HCT116 (cell line): Measurements from ENCODE around the gene AP5S1. TPM values are rescaled to one million over a fixed set of nuclear protein-coding genes. Genes with fewer than 3 reads are reported as not detected.

ENCODE experiments used
- ATAC-seq: fragments of 200-7000 bp; cut with Tn5 transposase; 2 replicates; pipeline ENCODE4 v1.9.1; 2020; ENCODE audit warnings: mild to moderate bottlenecking, moderate library complexity
- BruUV-seq: library from RNA; stranded (reverse); fragments of 400-500 nt; replicated peaks from 2 replicates; lab custom pipeline; 2021; lab: Mats Ljungman, UMichigan
- CTCF ChIA-PET: fragments of 300-600 bp; sonication (Branson Sonifier 250); formaldehyde crosslinking; loops from one replicate; lab custom pipeline; 2021; ENCODE audit warnings: antibody characterized with exemption; lab: Charles Lee
- POLR2A ChIA-PET: fragments of 300-600, 350-600 bp; sonication (Branson Sonifier 250); formaldehyde crosslinking; loops from one replicate; lab custom pipeline; 2021; ENCODE audit warnings: antibody characterized with exemption; lab: Charles Lee
- RAD21 ChIA-PET, 2 experiments: fragments of 300-600 bp; sonication (Branson Sonifier 250); formaldehyde crosslinking; loops; one replicate each; lab custom pipeline; 2023; ENCODE audit warnings: low total read pairs in 2 of 2; ENCODE audit not compliant: uncharacterized antibody in 2 of 2, unreplicated experiment in 2 of 2, low non-redundant PET in 1 of 2; lab: Charles Lee
- DNase-seq: peaks from one replicate; pipeline ENCODE4 v3.0.0-alpha.2; 2010; ENCODE audit warnings: low read depth, low spot score
- H2AFZ ChIP-seq: fragments of 200-600 bp; shearing (Covaris generic), sonication (generic); 2 replicates; pipeline ENCODE4 v1.6.1; 2017; ENCODE audit warnings: low read depth, mixed run types, mixed read lengths, antibody characterized with exemption, low read length; ENCODE audit not compliant: poor library complexity, severe bottlenecking
- H3K27ac ChIP-seq: 2 replicates; pipeline ENCODE4 v1.5.1; 2012; ENCODE audit warnings: low read depth, low read length
- H3K27me3 ChIP-seq: fragments of 200-600 bp; sonication (generic); 2 replicates; pipeline ENCODE4 v1.6.1; 2016; ENCODE audit warnings: mixed run types, low read length, mixed read lengths; ENCODE audit not compliant: insufficient read depth
- H3K36me3 ChIP-seq, 2 experiments: fragments of 200-500 bp in 1 of 2; fragments of 200-600 bp in 1 of 2; sonication (Bioruptor generic) in 1 of 2; sonication (generic) in 1 of 2; 2 replicates each; pipeline versions ENCODE4 v1.5.1 to v1.6.1; 2014 to 2016; ENCODE audit warnings: low read length in 2 of 2, inconsistent platforms in 1 of 2, mixed read lengths in 1 of 2, mixed run types in 1 of 2; ENCODE audit not compliant: insufficient read depth in 2 of 2, control insufficient read depth in 1 of 2
- H3K4me1 ChIP-seq, 2 experiments: fragments of 200-600 bp in 1 of 2; sonication (generic) in 1 of 2; 2 replicates each; pipeline versions ENCODE4 v1.5.1 to v1.6.1; 2012 to 2017; ENCODE audit warnings: low read length in 2 of 2, inconsistent platforms in 1 of 2, mild to moderate bottlenecking in 1 of 2, mixed read lengths in 1 of 2, mixed run types in 1 of 2, moderate library complexity in 1 of 2; ENCODE audit not compliant: insufficient read depth in 2 of 2, control insufficient read depth in 1 of 2
- H3K4me2 ChIP-seq: fragments of 200-600 bp; sonication (generic); 2 replicates; pipeline ENCODE4 v1.6.1; 2017; ENCODE audit warnings: mixed run types, low read length, mixed read lengths
- H3K4me3 ChIP-seq, 2 experiments: fragments of 200-600 bp in 1 of 2; sonication (generic) in 1 of 2; replicated peaks in 1 of 2; 2 replicates each; pipeline ENCODE4 v1.5.1; 2011 to 2016; ENCODE audit warnings: low read length in 2 of 2, control low read depth in 1 of 2, low read depth in 1 of 2, mild to moderate bottlenecking in 1 of 2, mixed read lengths in 1 of 2, mixed run types in 1 of 2
- H3K79me2 ChIP-seq: fragments of 200-600 bp; sonication (generic); 2 replicates; pipeline ENCODE4 v1.6.1; 2017; ENCODE audit warnings: mild to moderate bottlenecking, mixed run types, low read length, moderate library complexity, mixed read lengths; ENCODE audit not compliant: insufficient read depth
- H3K9ac ChIP-seq: fragments of 200-600 bp; sonication (generic); 2 replicates; pipeline ENCODE4 v1.6.1; 2016; ENCODE audit warnings: low read length, mixed read lengths
- H3K9me2 ChIP-seq: fragments of 200-600 bp; sonication (generic), shearing (Covaris generic); 2 replicates; pipeline ENCODE4 v1.6.1; 2017; ENCODE audit warnings: mixed run types, mild to moderate bottlenecking, moderate library complexity; ENCODE audit not compliant: insufficient read depth
- H3K9me3 ChIP-seq, 2 experiments: fragments of 200-500 bp in 1 of 2; fragments of 200-600 bp in 1 of 2; sonication (Bioruptor generic) in 1 of 2; sonication (generic) in 1 of 2; 2 replicates each; pipeline ENCODE4 v1.6.1; 2014 to 2017; ENCODE audit warnings: low read length in 2 of 2, mixed read lengths in 2 of 2, inconsistent platforms in 1 of 2, low read depth in 1 of 2, mild to moderate bottlenecking in 1 of 2, mixed run types in 1 of 2, moderate library complexity in 1 of 2; ENCODE audit not compliant: control insufficient read depth in 1 of 2, insufficient read depth in 1 of 2
- H4K20me1 ChIP-seq: fragments of 200-600 bp; sonication (generic), shearing (Covaris generic); 2 replicates; pipeline ENCODE4 v1.6.1; 2017; ENCODE audit warnings: mixed run types, mild to moderate bottlenecking, moderate library complexity; ENCODE audit not compliant: insufficient read depth
- CBX3 ChIP-seq: IDR thresholded peaks from 2 replicates; pipeline ENCODE4 v1.6.1; 2012; ENCODE audit warnings: low read depth
- EGR1 ChIP-seq: IDR thresholded peaks from 2 replicates; pipeline ENCODE4 v1.6.1; 2012; ENCODE audit warnings: low read depth
- EZH2 ChIP-seq: fragments of 200-600 bp; sonication (generic); IDR thresholded peaks from 2 replicates; pipeline ENCODE4 v1.6.1; 2017; ENCODE audit warnings: antibody characterized with exemption, mixed run types
- EZH2phosphoT487 ChIP-seq: fragments of 200-600 bp; IDR thresholded peaks from 2 replicates; pipeline ENCODE4 v1.6.1; 2018; ENCODE audit warnings: antibody characterized with exemption, borderline replicate concordance
- JUND ChIP-seq: IDR thresholded peaks from 2 replicates; pipeline ENCODE4 v1.6.1; 2012
- POLR2AphosphoS5 ChIP-seq: IDR thresholded peaks from 2 replicates; pipeline ENCODE4 v1.6.1; 2011; ENCODE audit warnings: mild to moderate bottlenecking, low read depth, low read length, moderate library complexity
- RAD21 ChIP-seq: IDR thresholded peaks from 2 replicates; pipeline ENCODE4 v1.6.1; 2012; ENCODE audit warnings: low read depth, mild to moderate bottlenecking
- SIN3A ChIP-seq: IDR thresholded peaks from 2 replicates; pipeline ENCODE4 v1.6.1; 2012; ENCODE audit warnings: low read depth
- SP1 ChIP-seq: IDR thresholded peaks from 2 replicates; pipeline ENCODE4 v1.6.1; 2012; ENCODE audit warnings: low read depth
- YY1 ChIP-seq: IDR thresholded peaks from 2 replicates; pipeline ENCODE4 v1.6.1; 2011; ENCODE audit warnings: low read length, low read depth, moderate library complexity, mild to moderate bottlenecking; ENCODE audit not compliant: insufficient replicate concordance; ENCODE audit errors: extremely low read depth
- ZFX ChIP-seq: fragments of 450-650 bp; IDR thresholded peaks from 2 replicates; pipeline ENCODE4 v1.6.1; 2017
- ZNF274 ChIP-seq: fragments of 200-500 bp; sonication (Bioruptor generic); IDR thresholded peaks from 2 replicates; pipeline ENCODE4 v1.6.1; 2014; ENCODE audit warnings: mild to moderate bottlenecking, low read depth, low read length, inconsistent platforms
- intact Hi-C: fragments of 100-400 bp; cut with micrococcal nuclease; formaldehyde crosslinking; loops from 2 replicates; pipeline ENCODE4 v1.10.0; 2022
- total RNA-seq: library from RNA; stranded (reverse); gene quantifications from one replicate; pipeline ENCODE4 v1.2.1, GENCODE V29; 2021; ENCODE audit not compliant: unreplicated experiment
- TF ChIP-seq, protein P1 (sequence below): IDR thresholded peaks from 2 replicates; pipeline ENCODE4 v1.6.1; 2012; ENCODE audit warnings: low read depth
- TF ChIP-seq, protein P2 (sequence below): IDR thresholded peaks from 2 replicates; pipeline ENCODE4 v1.6.1; 2012

The AP5S1 gene
- total RNA-seq, 1 experiment from 2014 or later = 12.1 TPM

- intact Hi-C loops = no loop called here
- Histone ChIP-seq H3K9me3 (no peaks in the 10 kb centered on the region), H3K4me3 (no peak overlapping the region), H3K9me2 (no peaks in the 10 kb centered on the region), H2AFZ (no peak overlapping the region), H3K36me3 (peaks cover 20 to 56% of the 10 kb centered on the region in 2 experiments; a peak in 3 of 4 replicates), H3K27me3 (no peaks in the 10 kb centered on the region)
- ChIA-PET POLR2A (no interaction called here), RAD21 (no interaction called here)
- ATAC-seq (no peak), DNase-seq (no peak)
- BruUV-seq = no TSS peak
- TF ChIP-seq EZH2phosphoT487 = no peak
- TF ChIP-seq POLR2AphosphoS5 = no peak
- TF ChIP-seq SIN3A = no peak
- TF ChIP-seq RAD21 = no peak
- no peak for TF ChIP-seq ZNF274
- TF ChIP-seq YY1 = no peak
- no peak for TF ChIP-seq ZFX
- TF ChIP-seq EZH2 = no peak
- TF ChIP-seq EGR1 = no peak
- TF ChIP-seq, protein P1, sequence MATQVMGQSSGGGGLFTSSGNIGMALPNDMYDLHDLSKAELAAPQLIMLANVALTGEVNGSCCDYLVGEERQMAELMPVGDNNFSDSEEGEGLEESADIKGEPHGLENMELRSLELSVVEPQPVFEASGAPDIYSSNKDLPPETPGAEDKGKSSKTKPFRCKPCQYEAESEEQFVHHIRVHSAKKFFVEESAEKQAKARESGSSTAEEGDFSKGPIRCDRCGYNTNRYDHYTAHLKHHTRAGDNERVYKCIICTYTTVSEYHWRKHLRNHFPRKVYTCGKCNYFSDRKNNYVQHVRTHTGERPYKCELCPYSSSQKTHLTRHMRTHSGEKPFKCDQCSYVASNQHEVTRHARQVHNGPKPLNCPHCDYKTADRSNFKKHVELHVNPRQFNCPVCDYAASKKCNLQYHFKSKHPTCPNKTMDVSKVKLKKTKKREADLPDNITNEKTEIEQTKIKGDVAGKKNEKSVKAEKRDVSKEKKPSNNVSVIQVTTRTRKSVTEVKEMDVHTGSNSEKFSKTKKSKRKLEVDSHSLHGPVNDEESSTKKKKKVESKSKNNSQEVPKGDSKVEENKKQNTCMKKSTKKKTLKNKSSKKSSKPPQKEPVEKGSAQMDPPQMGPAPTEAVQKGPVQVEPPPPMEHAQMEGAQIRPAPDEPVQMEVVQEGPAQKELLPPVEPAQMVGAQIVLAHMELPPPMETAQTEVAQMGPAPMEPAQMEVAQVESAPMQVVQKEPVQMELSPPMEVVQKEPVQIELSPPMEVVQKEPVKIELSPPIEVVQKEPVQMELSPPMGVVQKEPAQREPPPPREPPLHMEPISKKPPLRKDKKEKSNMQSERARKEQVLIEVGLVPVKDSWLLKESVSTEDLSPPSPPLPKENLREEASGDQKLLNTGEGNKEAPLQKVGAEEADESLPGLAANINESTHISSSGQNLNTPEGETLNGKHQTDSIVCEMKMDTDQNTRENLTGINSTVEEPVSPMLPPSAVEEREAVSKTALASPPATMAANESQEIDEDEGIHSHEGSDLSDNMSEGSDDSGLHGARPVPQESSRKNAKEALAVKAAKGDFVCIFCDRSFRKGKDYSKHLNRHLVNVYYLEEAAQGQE = no peak
- TF ChIP-seq CBX3 = no peak
- TF ChIP-seq JUND = no peak
- no peak for TF ChIP-seq SP1
- TF ChIP-seq, protein P2, sequence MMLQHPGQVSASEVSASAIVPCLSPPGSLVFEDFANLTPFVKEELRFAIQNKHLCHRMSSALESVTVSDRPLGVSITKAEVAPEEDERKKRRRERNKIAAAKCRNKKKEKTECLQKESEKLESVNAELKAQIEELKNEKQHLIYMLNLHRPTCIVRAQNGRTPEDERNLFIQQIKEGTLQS = no peak
- TF ChIP-seq, all 23 proteins: peak for 0
- peak overlapping the region; percentile 100 for H3K27ac ChIP-seq
- peak overlapping the region; percentile 65; the same call in 1 of the 2 replicates for H3K4me2 ChIP-seq
- CTCF ChIA-PET = interaction anchor here (1.6 kb wide), 1 partner anchor 9 kb away, joined by 5 read pairs; the partner anchor contains the start of gene CDC25B
- no peaks in the 10 kb centered on the region for H4K20me1 ChIP-seq
- H3K9ac ChIP-seq = peak overlapping the region; percentile 71; the same call in 1 of the 2 replicates
- peaks cover 33% of the 10 kb centered on the region for H3K79me2 ChIP-seq
- H3K4me1 ChIP-seq = peaks cover 47 to 76% of the 10 kb centered on the region in 2 experiments
These were observed 15.6 kb upstream of the AP5S1 start for GRCh38 chr20:3804781-3805180.
